GM21825 (cell line): ENCODE measurements around the gene MPRIP.

Experiments
- ATAC-seq: cut with Tn5 transposase; IDR thresholded peaks from one replicate; pipeline ENCODE4 v1.9.1; 2021; ENCODE audit warnings: mild to moderate bottlenecking, moderate library complexity; ENCODE audit not compliant: unreplicated experiment

Gene MPRIP

DNA sequence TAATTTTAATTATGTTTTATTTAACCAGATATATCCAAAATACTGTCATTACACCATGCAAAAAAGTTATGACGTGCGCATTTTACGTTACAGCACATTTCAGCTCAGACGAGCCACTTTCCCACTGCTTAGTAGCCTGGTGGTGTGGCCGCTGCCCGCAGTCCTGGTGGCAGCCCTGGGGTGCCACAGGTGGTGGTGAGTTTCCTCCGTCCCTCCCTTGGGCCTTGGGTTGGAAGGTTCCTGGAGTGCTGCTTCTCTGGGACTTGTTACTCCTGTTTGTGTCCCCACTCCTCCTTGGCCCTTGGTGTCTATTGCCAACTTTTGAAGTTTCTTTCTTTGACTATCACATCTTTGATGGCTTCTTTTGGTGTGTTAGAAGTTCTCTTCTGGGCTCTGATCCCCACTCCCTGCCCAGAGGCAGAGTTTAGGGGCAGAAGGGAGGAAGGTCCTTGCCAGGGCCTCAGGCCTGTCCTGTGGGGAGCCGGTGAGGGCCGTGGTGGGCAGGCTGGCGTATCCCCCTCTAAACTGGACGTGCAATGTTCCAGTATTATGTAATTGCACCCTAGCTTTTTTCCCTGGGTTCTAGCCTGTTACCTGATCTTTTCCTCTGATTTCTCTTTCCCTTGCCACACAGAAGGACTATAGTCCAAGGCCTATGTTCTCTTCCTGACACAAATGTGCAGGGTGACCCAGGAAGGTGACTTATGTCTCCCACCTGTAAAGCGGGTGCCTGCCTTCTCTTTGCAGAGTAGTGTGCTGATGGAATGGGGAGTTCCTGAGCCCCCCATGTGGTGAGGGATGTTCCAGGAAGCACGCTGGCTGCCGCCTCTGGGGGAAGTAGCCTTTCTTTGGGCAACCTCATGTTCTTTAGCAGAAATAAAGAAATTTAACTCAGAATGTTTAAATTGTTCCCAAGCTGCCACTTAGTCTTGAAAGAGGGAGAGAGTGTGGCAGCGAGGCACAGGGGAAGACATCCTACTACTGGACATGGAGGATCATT lies 8.4 kb downstream of the MPRIP start:
- no peak for ATAC-seq

- no peak for ATAC-seq
Observed at GRCh38 chr17:17051380-17051779, 9.1 kb downstream of the MPRIP start.

- ATAC-seq, result no peak
Observed at GRCh38 chr17:17051791-17052461, 9.7 kb downstream of the MPRIP start.

GRCh38 chr17:17052462-17053221 lies 10.4 kb downstream of the MPRIP start:
- ATAC-seq, result no peak

DNA sequence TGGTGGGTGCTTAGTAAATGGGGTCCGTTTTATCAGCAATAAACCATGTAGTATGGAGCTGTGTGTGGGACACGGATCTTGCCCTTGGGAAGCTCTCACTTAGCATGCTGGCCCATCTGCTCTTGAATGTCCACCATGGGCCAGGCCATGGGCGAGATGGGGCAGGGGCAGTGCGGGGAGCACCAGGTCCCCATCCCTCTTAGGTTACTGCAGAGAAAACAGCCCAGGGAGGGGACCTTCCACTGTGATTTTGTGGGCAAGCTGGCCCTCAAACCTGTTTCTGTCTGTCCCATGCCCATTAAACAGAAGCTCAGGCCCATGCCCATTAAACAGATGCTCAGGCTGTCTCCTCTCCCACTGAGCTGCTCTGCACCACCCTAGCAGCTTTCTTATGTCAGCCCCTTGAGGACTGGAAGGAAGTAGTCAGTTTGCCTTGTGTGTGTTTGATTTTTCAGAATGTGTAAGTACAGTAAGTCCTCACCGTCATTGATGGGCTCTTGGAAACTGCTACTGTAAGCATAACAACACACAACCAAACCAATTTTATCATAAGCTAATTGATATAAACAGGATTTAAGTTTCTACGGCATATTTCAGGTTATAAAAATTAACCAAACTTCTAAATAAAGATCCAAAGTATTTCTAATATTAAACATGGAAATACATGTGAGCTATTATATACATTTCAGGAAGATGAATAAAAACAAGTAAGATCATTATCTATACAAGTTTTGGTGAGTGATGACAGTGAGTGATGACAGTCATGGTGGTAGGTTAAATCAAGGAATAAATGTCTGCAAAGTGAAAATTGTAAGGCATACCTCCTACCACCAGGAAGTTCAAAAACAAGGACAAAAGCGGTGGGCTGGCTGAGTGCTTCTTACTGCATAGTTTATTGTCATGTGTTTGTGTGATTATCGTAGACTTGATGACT lies 11.5 kb downstream of the MPRIP start:
- ATAC-seq, result no peak

DNA sequence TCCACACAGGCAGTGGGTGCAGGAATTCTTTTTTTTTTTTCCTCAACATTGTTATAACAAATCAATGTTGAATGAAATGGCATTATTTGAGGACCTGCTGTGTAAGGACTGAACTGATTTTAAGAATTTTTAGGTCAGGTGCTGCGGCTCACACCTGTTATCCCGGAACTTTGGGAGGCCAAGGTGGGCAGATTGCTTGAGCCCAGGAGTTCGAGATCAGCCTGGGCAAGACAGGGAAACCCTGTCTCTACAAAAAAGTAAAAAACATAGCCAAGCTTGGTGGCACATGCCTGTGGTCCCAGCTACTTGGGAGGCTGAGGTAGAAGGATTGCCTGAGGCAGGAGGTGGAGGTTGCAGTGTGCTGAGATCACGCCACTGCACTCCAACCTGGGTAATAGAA lies 12.4 kb downstream of the MPRIP start:
- no peak for ATAC-seq

DNA sequence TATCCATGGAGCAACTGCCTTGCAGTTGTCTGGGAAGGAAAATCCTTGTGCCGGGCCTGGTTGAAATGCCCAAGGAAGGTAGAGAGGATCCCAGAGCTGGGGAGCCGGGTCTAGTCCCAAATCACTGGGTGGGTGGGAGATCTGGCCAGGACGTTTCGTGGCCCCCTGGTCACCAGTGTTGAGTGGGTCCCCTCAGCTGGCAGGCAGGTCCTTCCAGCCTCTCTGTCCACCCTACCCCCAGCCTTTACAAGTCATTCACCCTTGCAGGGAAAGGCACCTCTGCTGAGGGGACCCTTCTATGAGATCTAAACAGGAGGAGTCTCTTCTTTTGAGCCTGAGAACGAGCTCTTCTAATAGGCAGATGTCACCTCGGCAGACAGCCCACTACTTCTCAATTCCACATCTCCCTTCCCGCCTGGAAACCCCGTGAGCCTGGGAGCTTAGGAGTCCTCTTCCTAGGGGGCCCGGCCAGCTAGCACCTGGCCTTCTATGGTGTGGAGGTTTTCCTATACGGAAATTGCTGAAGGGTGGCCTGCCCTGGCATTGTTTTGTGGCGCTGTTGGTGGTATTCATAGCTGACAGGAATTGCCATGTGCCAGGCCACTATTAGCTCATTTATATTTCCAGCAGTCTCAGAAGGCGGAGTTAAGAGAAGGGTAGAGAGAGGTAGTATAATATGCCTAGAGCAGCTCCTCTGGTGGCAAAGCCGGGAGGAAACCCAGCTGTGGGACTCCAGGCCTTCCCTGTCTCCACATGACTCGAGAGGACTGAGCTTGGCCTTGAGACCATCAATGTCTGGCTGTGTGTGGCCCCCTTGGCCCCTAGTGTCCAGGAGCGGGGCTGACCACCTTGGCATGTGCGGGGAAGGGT lies 13.3 kb downstream of the MPRIP start:
- no peak for ATAC-seq

DNA sequence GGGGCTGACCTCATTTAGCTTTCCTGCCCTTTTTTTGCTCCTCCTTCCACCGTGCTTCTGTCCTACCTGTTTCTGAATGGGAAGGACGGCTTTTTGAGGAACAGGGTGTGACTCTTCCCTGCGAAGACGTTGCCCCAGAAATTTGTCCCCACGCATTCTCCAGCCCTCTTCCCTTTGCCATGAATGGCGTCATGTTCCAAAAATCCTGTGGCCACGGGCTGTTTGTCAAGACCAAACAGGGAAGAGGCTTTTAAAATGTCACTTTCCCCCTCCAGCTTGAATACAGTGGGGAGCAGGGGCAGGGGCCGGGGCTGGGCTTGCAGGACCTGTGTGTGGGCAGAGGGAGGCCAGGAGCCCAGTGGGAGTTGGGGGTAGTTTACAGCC lies 13.9 kb downstream of the MPRIP start:
- ATAC-seq, result no peak

DNA sequence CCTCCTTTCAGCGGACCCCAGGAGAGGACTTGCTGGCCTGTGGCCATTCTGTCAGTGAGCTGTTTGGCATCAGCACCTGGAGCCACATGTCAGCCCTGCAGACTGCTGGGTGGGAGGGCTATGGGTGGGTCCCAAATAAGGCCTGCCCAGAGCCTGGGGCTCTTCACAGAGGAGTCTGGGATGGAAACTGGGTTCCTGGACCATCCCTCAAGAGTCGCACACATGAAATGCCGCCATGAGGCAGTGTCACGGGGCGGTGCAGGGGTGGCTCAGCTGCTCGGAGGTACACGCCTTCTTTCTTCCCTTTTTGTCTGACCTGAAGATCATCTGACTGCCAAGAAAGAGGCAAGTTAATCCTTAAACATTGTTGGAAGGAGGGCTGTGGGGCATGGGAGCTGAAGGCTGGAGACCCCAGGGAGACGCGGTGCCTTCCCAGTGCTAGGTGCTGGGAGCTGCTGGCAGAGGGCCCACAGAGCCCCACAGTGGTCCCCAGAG lies 14.8 kb downstream of the MPRIP start:
- no peak for ATAC-seq

GRCh38 chr17:17058304-17058703 lies 16.0 kb downstream of the MPRIP start:
- no peak for ATAC-seq

DNA sequence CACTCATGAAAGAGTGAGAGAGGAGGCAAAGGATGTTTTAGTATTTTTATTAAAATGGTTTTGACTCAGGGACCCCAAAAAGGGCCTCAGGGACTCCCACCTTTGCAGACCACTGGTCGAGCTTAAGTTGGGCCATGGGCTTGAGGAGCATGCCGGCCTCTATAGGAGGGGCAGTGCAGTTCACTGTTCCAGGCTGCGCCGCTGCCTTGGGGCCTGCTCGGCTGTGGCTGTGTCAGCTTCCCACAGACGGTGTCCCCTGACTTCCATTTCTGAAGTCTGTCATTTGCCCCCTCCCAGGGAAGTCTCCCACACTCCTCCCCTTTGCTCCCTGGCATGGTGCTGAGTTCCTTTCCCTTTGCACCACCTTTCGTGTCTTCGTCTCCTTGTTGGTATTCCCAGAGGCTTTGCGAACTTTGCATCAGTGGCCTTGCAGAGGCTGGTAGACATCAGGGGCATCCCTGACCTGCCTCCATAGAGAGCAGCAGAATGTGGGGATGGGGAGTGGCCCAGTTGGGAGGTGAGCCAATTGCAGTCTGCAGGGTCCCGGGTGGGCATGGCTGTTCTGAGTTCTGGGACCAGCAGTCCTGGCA lies 17.1 kb downstream of the MPRIP start:
- ATAC-seq, result no peak

- ATAC-seq, result no peak
Observed at GRCh38 chr17:17060001-17060922, 18.0 kb downstream of the MPRIP start.

- ATAC-seq, result no peak
Observed at GRCh38 chr17:17060930-17061329, 18.7 kb downstream of the MPRIP start.

GRCh38 chr17:17061516-17061915 lies 19.3 kb downstream of the MPRIP start:
- no peak for ATAC-seq

GRCh38 chr17:17062356-17062755 lies 20.1 kb downstream of the MPRIP start:
- ATAC-seq, result no peak

GRCh38 chr17:17062866-17063265 lies 20.6 kb downstream of the MPRIP start:
- ATAC-seq, result no peak

DNA sequence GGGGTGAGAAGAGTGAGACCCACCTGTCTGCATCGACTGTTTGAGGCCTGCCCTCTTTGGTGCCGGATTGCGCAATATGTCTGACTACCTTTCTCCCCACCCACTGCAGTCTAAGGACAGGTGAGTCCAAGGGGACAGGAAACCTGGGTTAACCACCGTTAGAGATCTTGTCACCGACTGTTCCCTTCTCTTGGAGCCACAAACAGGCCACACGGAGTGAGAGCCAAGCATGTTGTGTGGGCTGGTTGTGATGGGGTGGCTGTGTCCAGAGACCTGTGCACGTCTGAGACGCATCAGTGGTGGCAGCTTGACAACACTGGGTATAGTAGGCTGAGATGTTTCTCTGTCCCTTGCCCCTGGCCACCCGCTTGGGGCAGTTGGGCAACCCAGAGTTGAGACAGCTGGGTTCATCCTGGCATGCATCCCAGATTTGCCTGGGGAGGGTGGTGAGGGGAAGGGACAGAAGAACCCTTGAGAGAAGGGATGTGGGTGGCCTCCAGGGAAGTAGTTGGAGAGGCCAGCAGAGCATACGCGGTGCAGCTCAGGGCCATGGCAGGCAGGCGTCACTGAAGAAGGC lies 21.4 kb downstream of the MPRIP start:
- no peak for ATAC-seq
